H1 (cell line): ENCODE data around the gene RTKN2. TPM values are rescaled to one million over a fixed set of nuclear protein-coding genes. Genes with fewer than 3 reads are reported as not detected.

ENCODE experiments used
- CTCF ChIA-PET: fragments of 300-600 bp; sonication (Branson Sonifier 250); formaldehyde crosslinking; loops from one replicate; lab custom pipeline; 2021; ENCODE audit not compliant: partially characterized antibody; lab: Charles Lee
- POLR2A ChIA-PET: fragments of 300-600 bp; sonication (Branson Sonifier 250); formaldehyde crosslinking; loops from one replicate; lab custom pipeline; 2021; ENCODE audit warnings: inconsistent platforms; ENCODE audit not compliant: partially characterized antibody; lab: Charles Lee
- DNase-seq, 2 experiments: peaks; one replicate each; pipeline versions ENCODE4 v3.0.0 to v3.0.0-alpha.2; 2010 to 2022; ENCODE audit warnings: low spot score in 2 of 2, low read depth in 1 of 2, mixed read lengths in 1 of 2
- FAIRE-seq: peaks from 2 replicates; lab custom pipeline; 2011; peaks lifted over from hg19 to GRCh38; lab: Jason Lieb, UNC
- H2AFZ ChIP-seq: 2 replicates; pipeline ENCODE4 v1.8.1; 2012; ENCODE audit warnings: low read length, inconsistent platforms
- H2AK5ac ChIP-seq: 2 replicates; pipeline ENCODE4 v1.6.1; 2013; ENCODE audit warnings: low read depth, low read length
- H2BK120ac ChIP-seq: replicated peaks from 2 replicates; pipeline ENCODE3; 2013; ENCODE audit warnings: low read depth, low read length, inconsistent platforms
- H2BK12ac ChIP-seq: 2 replicates; pipeline ENCODE4 v1.6.1; 2013; ENCODE audit warnings: low read depth, low read length
- H2BK15ac ChIP-seq: 2 replicates; pipeline ENCODE4 v1.6.1; 2013; ENCODE audit warnings: low read length
- H2BK20ac ChIP-seq: 2 replicates; pipeline ENCODE4 v1.6.1; 2013; ENCODE audit warnings: low read length
- H2BK5ac ChIP-seq: 2 replicates; pipeline ENCODE4 v1.6.1; 2013; ENCODE audit warnings: low read depth, low read length
- H3K14ac ChIP-seq: 2 replicates; pipeline ENCODE4 v1.6.1; 2013; ENCODE audit warnings: inconsistent platforms; ENCODE audit not compliant: insufficient read length
- H3K18ac ChIP-seq: 2 replicates; pipeline ENCODE4 v1.6.1; 2013; ENCODE audit warnings: low read length; ENCODE audit errors: extremely low read depth
- H3K23ac ChIP-seq: 2 replicates; pipeline ENCODE4 v1.6.1; 2013; ENCODE audit warnings: inconsistent platforms; ENCODE audit not compliant: insufficient read length
- H3K23me2 ChIP-seq: 2 replicates; pipeline ENCODE4 v1.6.1; 2013; ENCODE audit warnings: low read depth, low read length
- H3K27ac ChIP-seq: 2 replicates; pipeline ENCODE4 v1.6.1; 2011; ENCODE audit warnings: low read depth, low read length, inconsistent platforms
- H3K27me3 ChIP-seq, 4 experiments: replicated peaks in 1 of 4; 1 replicate in 1 of 4; 2 replicates in 3 of 4; pipeline versions ENCODE4 v1.6.1 to v1.8.1; 2011 to 2013; ENCODE audit warnings: low read length in 3 of 4, mild to moderate bottlenecking in 3 of 4, inconsistent platforms in 2 of 4, mixed read lengths in 2 of 4, moderate library complexity in 1 of 4; ENCODE audit not compliant: control insufficient read depth in 3 of 4, insufficient read depth in 3 of 4; ENCODE audit errors: extremely low read depth in 1 of 4
- H3K36me3 ChIP-seq, 4 experiments: 2 replicates each; pipeline versions ENCODE4 v1.6.1 to v1.8.1; 2011 to 2013; ENCODE audit warnings: mild to moderate bottlenecking in 4 of 4, low read length in 3 of 4, moderate library complexity in 2 of 4, control low read depth in 1 of 4, inconsistent platforms in 1 of 4; ENCODE audit not compliant: insufficient read depth in 4 of 4, control insufficient read depth in 2 of 4
- H3K4ac ChIP-seq: replicated peaks from 2 replicates; pipeline ENCODE3; 2013; ENCODE audit warnings: low read length, low read depth, mixed read lengths, inconsistent platforms; ENCODE audit not compliant: insufficient read length
- H3K4me1 ChIP-seq, 4 experiments: replicated peaks in 1 of 4; 1 replicate in 1 of 4; 2 replicates in 3 of 4; pipeline versions ENCODE4 v1.6.1 to v1.8.1; 2011 to 2013; ENCODE audit warnings: low read length in 3 of 4, inconsistent platforms in 2 of 4, mixed read lengths in 1 of 4; ENCODE audit not compliant: insufficient read depth in 4 of 4, control insufficient read depth in 3 of 4
- H3K4me2 ChIP-seq, 2 experiments: 2 replicates each; pipeline versions ENCODE4 v1.6.1 to v1.8.1; 2011 to 2013; ENCODE audit warnings: low read depth in 2 of 2, low read length in 2 of 2, control low read depth in 1 of 2, inconsistent platforms in 1 of 2, mild to moderate bottlenecking in 1 of 2; ENCODE audit not compliant: insufficient read depth in 1 of 2
- H3K4me3 ChIP-seq, 4 experiments: fragments of 200-600, 300-600 bp in 1 of 4; sonication (generic), shearing (Covaris generic), sonication (Bioruptor Twin) in 1 of 4; 2 replicates each; pipeline versions ENCODE4 v1.5.1 to v1.8.1; 2011 to 2016; ENCODE audit warnings: low read length in 4 of 4, low read depth in 3 of 4, control low read depth in 2 of 4, inconsistent platforms in 2 of 4, mild to moderate bottlenecking in 2 of 4, mixed read lengths in 1 of 4, moderate library complexity in 1 of 4; ENCODE audit not compliant: insufficient read depth in 2 of 4; ENCODE audit errors: extremely low read depth in 1 of 4
- H3K56ac ChIP-seq: replicated peaks from 2 replicates; pipeline ENCODE3; 2013; ENCODE audit warnings: low read depth, mild to moderate bottlenecking, mixed read lengths, low read length, inconsistent platforms; ENCODE audit not compliant: insufficient read length
- H3K79me1 ChIP-seq: 2 replicates; pipeline ENCODE4 v1.6.1; 2013; ENCODE audit warnings: low read depth, low read length, control low read depth
- H3K79me2 ChIP-seq, 2 experiments: 2 replicates each; pipeline versions ENCODE4 v1.6.1 to v1.8.1; 2012 to 2013; ENCODE audit warnings: low read length in 2 of 2, mild to moderate bottlenecking in 2 of 2, inconsistent platforms in 1 of 2; ENCODE audit not compliant: insufficient read depth in 2 of 2, control insufficient read depth in 1 of 2
- H3K9ac ChIP-seq, 4 experiments: replicated peaks in 1 of 4; 1 replicate in 1 of 4; 2 replicates in 3 of 4; pipeline versions ENCODE4 v1.6.1 to v1.8.1; 2011 to 2013; ENCODE audit warnings: low read depth in 3 of 4, low read length in 3 of 4, control low read depth in 2 of 4, mild to moderate bottlenecking in 2 of 4, moderate library complexity in 2 of 4, inconsistent platforms in 1 of 4; ENCODE audit errors: extremely low read depth in 1 of 4
- H3K9me3 ChIP-seq, 2 experiments: 2 replicates each; pipeline versions ENCODE4 v1.6.1 to v1.8.1; 2012 to 2013; ENCODE audit warnings: mild to moderate bottlenecking in 2 of 2, moderate library complexity in 2 of 2, control low read depth in 1 of 2, inconsistent platforms in 1 of 2, low read depth in 1 of 2, low read length in 1 of 2, mixed read lengths in 1 of 2; ENCODE audit not compliant: insufficient read depth in 2 of 2
- H4K20me1 ChIP-seq, 2 experiments: replicated peaks in 1 of 2; 2 replicates each; pipeline versions ENCODE3 to v1.8.1; 2011 to 2013; ENCODE audit warnings: inconsistent platforms in 2 of 2, low read length in 2 of 2, mild to moderate bottlenecking in 1 of 2; ENCODE audit not compliant: insufficient read depth in 2 of 2, control insufficient read depth in 1 of 2
- H4K5ac ChIP-seq: 2 replicates; pipeline ENCODE4 v1.6.1; 2013; ENCODE audit warnings: low read length, low read depth, mixed read lengths, inconsistent platforms; ENCODE audit not compliant: insufficient read length
- H4K8ac ChIP-seq: 2 replicates; pipeline ENCODE4 v1.8.0; 2013; ENCODE audit warnings: mild to moderate bottlenecking, moderate library complexity, low read length, inconsistent platforms; ENCODE audit not compliant: insufficient read depth; ENCODE audit errors: extremely low read depth
- H4K91ac ChIP-seq: replicated peaks from 2 replicates; pipeline ENCODE3; 2013; ENCODE audit warnings: low read length, mixed read lengths, inconsistent platforms; ENCODE audit not compliant: insufficient read length
- BCL11A ChIP-seq, 2 experiments: IDR thresholded peaks; one replicate each; pipeline ENCODE4 v1.6.1; 2011; ENCODE audit warnings: low read depth in 2 of 2, low read length in 2 of 2, mild to moderate bottlenecking in 2 of 2
- CEBPB ChIP-seq: IDR thresholded peaks from 2 replicates; pipeline ENCODE4 v1.6.1; 2012; ENCODE audit warnings: low read depth, low read length
- JUND ChIP-seq: IDR thresholded peaks from 2 replicates; pipeline ENCODE4 v1.6.1; 2011; ENCODE audit warnings: mild to moderate bottlenecking, improper control_type of control experiment, low read length
- SIX5 ChIP-seq: IDR thresholded peaks from 2 replicates; pipeline ENCODE4 v1.6.1; 2011; ENCODE audit warnings: mild to moderate bottlenecking, low read depth, low read length
- SP1 ChIP-seq: IDR thresholded peaks from 2 replicates; pipeline ENCODE4 v1.6.1; 2011; ENCODE audit warnings: low read depth, low read length
- SP4 ChIP-seq: IDR thresholded peaks from 2 replicates; pipeline ENCODE4 v1.6.1; 2012; ENCODE audit warnings: low read length, inconsistent platforms
- SUZ12 ChIP-seq: fragments of 200-600 bp; sonication (generic); IDR thresholded peaks from 2 replicates; pipeline ENCODE4 v1.6.1; 2012; ENCODE audit warnings: mild to moderate bottlenecking, inconsistent platforms, low read length, moderate library complexity, mixed read lengths
- TBP ChIP-seq: IDR thresholded peaks from 2 replicates; pipeline ENCODE4 v1.6.1; 2011; ENCODE audit warnings: low read depth, low read length, improper control_type of control experiment
- TEAD4 ChIP-seq: IDR thresholded peaks from 2 replicates; pipeline ENCODE4 v1.6.1; 2012; ENCODE audit warnings: low read depth, low read length, inconsistent platforms, mixed read lengths
- WGBS, 2 experiments: shearing (Covaris generic) in 1 of 2; methylation state at CpG; one replicate each; pipeline versions ENCODE4 v1.1.6 to v1.1.7; 2013 to 2015; ENCODE audit warnings: low lambda C conversion rate in 2 of 2, mixed read lengths in 2 of 2, inconsistent platforms in 1 of 2, low coverage in 1 of 2, missing lambda C conversion rate in 1 of 2; ENCODE audit not compliant: insufficient replicate concordance in 2 of 2, insufficient coverage in 1 of 2, insufficient read length in 1 of 2; ENCODE audit errors: extremely low coverage in 1 of 2, missing lambda C conversion rate in 1 of 2; 5-methylcytosine and 5-hydroxymethylcytosine counted together
- polyA plus RNA-seq, 7 experiments: library from polyadenylated mRNA; depleted of rRNA in 3 of 7; stranded (reverse) in 5 of 7; unstranded in 2 of 7; fragments of >200 nt in 5 of 7; fragments of 200-250 nt in 2 of 7; gene quantifications; 1 replicate in 5 of 7; 2 replicates in 1 of 7; 4 replicates in 1 of 7; pipeline versions ENCODE4 v1.2.1 to v1.2.3, GENCODE V29; 2011 to 2013; ENCODE audit warnings: missing spikeins in 2 of 7, mixed read lengths in 2 of 7
- total RNA-seq: library from RNA; stranded (reverse); fragmentation: NEBNext Ultra II Directional; extraction: Animal tissue kit (Norgen Biotek cat#: 25700); gene quantifications from 2 replicates; pipeline ENCODE4 v1.2.1, GENCODE V29; 2021
- TF ChIP-seq, protein P1 (sequence below): IDR thresholded peaks from 2 replicates; pipeline ENCODE4 v1.6.1; 2012; ENCODE audit warnings: inconsistent platforms
- TF ChIP-seq, protein P2 (sequence below), 3 experiments: IDR thresholded peaks; 1 replicate in 2 of 3; 2 replicates in 1 of 3; pipeline versions ENCODE4 v1.5.1 to v1.6.1; 2011; ENCODE audit warnings: low read length in 3 of 3, mild to moderate bottlenecking in 3 of 3, inconsistent platforms in 2 of 3, low read depth in 1 of 3, moderate library complexity in 1 of 3; ENCODE audit not compliant: insufficient read depth in 1 of 3; ENCODE audit errors: control extremely low read depth in 1 of 3
- TF ChIP-seq, protein P3 (sequence below): IDR thresholded peaks from 2 replicates; pipeline ENCODE4 v1.6.1; 2012; ENCODE audit warnings: inconsistent platforms

Gene RTKN2
- total and polyA plus RNA-seq, 2 of the 8 experiments (the other 6 are each of a cell fraction or from before 2014, with no cell fraction given), result 5.1 to 24.6 TPM

DNA sequence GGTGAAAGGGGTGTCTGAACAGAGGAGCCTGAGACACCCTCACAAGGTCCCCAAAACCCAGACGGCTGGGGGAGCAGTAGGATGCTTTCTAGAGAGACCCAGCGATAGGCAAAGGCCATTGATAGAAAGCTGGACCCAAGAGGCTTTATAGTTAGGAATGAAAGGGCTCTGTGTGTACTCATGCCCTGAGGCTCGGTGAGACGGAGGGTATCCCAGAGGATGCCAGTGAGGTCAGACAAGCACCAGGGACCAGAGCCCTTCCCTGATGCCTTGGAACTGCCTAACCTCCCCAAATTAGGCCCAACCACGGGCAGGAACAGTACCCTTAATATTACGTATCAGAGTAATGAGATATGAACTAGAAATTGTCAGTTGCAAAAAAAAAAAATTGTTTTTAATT is 48.6 kb upstream of the RTKN2 start:
- no peaks in the 10 kb centered on the region for H3K27me3 ChIP-seq
- FAIRE-seq, result no peak
- ChIA-PET CTCF (interaction anchor here (1.0 to 1.4 kb wide), 2 partner anchors 8 to 9 kb away, joined by 3 read pairs; no protein-coding TSS in a partner anchor), POLR2A (interaction anchor here (0.7 kb wide), 1 partner anchor 1374 kb away, joined by 3 read pairs; no protein-coding TSS in a partner anchor)
- no peak overlapping the region for H3K23ac ChIP-seq
- H4K8ac ChIP-seq, result no peak overlapping the region
- H3K14ac ChIP-seq, result no peak overlapping the region
- no peak overlapping the region for H3K56ac ChIP-seq
- H2AFZ ChIP-seq, result no peak overlapping the region
- no peak overlapping the region for H3K18ac ChIP-seq
- no peak overlapping the region for H2BK12ac ChIP-seq
- H3K23me2 ChIP-seq, result no peaks in the 10 kb centered on the region
- DNase-seq, result no peak
- no peaks in the 10 kb centered on the region for H3K79me2 ChIP-seq
- H3K4me1 ChIP-seq, result no peaks in the 10 kb centered on the region
- H2BK20ac ChIP-seq, result no peak overlapping the region
- no peaks in the 10 kb centered on the region for H3K79me1 ChIP-seq
- no peak overlapping the region for H2BK120ac ChIP-seq
- no peak overlapping the region for H4K91ac ChIP-seq
- no peak overlapping the region for H3K4ac ChIP-seq
- no peak overlapping the region for H4K5ac ChIP-seq
- H2BK15ac ChIP-seq, result no peak overlapping the region
- H4K20me1 ChIP-seq, result no peaks in the 10 kb centered on the region
- H2BK5ac ChIP-seq, result no peak overlapping the region
- no peaks in the 10 kb centered on the region for H3K36me3 ChIP-seq
- H2AK5ac ChIP-seq, result no peak overlapping the region
- H3K4me3 ChIP-seq, result no peak overlapping the region
- no peak overlapping the region for H3K4me2 ChIP-seq
- WGBS, 2 experiments, result 89% methylated on average over 6 of the region's 6 CpGs; no CpG with 5 or more reads in 1 of the 2 experiments
- no peak overlapping the region for H3K9ac ChIP-seq
- no peaks in the 10 kb centered on the region for H3K9me3 ChIP-seq
- H3K27ac ChIP-seq, result no peak overlapping the region
- TF ChIP-seq SIX5 (no peak), JUND (no peak), SP4 (no peak), TEAD4 (no peak), TBP (no peak), SP1 (no peak), SUZ12 (no peak), BCL11A (IDR thresholded peaks at IDR 0.05; ENCODE audit: low read depth in 2 of 2, low read length in 2 of 2) (no peak), CEBPB (no peak)
- TF ChIP-seq, protein P1, sequence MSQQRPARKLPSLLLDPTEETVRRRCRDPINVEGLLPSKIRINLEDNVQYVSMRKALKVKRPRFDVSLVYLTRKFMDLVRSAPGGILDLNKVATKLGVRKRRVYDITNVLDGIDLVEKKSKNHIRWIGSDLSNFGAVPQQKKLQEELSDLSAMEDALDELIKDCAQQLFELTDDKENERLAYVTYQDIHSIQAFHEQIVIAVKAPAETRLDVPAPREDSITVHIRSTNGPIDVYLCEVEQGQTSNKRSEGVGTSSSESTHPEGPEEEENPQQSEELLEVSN, result no peak
- TF ChIP-seq, protein P2, sequence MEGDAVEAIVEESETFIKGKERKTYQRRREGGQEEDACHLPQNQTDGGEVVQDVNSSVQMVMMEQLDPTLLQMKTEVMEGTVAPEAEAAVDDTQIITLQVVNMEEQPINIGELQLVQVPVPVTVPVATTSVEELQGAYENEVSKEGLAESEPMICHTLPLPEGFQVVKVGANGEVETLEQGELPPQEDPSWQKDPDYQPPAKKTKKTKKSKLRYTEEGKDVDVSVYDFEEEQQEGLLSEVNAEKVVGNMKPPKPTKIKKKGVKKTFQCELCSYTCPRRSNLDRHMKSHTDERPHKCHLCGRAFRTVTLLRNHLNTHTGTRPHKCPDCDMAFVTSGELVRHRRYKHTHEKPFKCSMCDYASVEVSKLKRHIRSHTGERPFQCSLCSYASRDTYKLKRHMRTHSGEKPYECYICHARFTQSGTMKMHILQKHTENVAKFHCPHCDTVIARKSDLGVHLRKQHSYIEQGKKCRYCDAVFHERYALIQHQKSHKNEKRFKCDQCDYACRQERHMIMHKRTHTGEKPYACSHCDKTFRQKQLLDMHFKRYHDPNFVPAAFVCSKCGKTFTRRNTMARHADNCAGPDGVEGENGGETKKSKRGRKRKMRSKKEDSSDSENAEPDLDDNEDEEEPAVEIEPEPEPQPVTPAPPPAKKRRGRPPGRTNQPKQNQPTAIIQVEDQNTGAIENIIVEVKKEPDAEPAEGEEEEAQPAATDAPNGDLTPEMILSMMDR (IDR thresholded peaks at IDR 0.05; ENCODE audit: control extremely low read depth in 1 of 3, insufficient read depth in 1 of 3, low read depth in 1 of 3, low read length in 3 of 3), result no peak
- TF ChIP-seq, protein P3, sequence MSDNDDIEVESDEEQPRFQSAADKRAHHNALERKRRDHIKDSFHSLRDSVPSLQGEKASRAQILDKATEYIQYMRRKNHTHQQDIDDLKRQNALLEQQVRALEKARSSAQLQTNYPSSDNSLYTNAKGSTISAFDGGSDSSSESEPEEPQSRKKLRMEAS, result no peak
